ENCODE data around the gene MINPP1.

The MINPP1 gene

DNA sequence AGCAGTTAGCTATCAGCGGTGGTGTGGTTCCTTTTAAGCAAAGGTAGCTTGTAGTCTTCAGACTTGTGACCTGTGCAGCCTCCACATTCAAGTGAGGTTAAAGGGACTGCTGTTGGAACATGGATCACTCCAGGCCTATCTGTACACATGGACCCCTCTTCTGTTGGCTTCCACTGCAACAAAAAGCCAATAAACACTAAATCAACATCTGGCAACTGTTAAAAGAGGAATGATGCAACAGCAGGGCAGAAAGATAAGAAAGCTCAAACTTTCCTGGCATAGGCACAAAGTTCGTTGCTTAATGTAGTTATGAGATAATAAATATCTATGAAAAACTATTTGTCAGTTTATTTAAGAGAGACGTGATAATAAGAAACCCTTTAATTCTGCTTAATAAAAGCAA is 4.0 kb upstream of the MINPP1 start:
- no peaks in the 10 kb centered on the region for H3K9me3 ChIP-seq (ENCODE audit: control insufficient read depth in 1 of 2, low read length in 2 of 2)
- H3K27me3 ChIP-seq (ENCODE audit: control insufficient read depth in 1 of 2, insufficient read depth in 2 of 2, low read length in 2 of 2) = no peaks in the 10 kb centered on the region
- no peak overlapping the region for H3K4me3 ChIP-seq (ENCODE audit: low read depth in 1 of 2, low read length in 2 of 2)
- H3K4me1 ChIP-seq (ENCODE audit: control insufficient read depth in 1 of 2, insufficient read depth in 2 of 2, low read length in 2 of 2) = peaks cover 1 to 11% of the 10 kb centered on the region in 2 donors
- no peaks in the 10 kb centered on the region for H3K36me3 ChIP-seq (ENCODE audit: control insufficient read depth in 1 of 2, insufficient read depth in 2 of 2, low read length in 2 of 2)
- H3K27ac ChIP-seq (ENCODE audit: low read depth, low read length) = no peak overlapping the region
- no peak overlapping the region for H3K9ac ChIP-seq (ENCODE audit: low read depth in 1 of 2, low read length in 2 of 2)

DNA sequence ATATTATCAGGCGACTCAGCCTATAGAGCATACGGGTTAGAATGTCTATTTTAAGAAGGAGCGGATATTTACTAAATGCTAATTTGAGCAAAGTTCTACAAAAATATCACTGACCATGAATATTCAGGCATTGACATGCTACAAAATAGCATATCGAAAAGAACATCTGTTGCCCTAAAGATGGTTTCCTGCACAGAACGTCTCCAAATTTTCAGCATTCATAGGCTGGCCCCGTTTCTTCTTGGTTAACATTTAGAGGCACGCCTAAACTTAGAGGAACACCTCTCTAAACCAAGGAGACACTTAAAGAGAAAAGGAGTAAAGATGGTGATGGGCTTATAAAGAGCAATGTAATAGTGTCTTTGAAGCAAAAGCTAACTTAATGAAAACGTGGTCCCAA is 1.3 kb upstream of the MINPP1 start:
- Histone ChIP-seq H3K27ac (ENCODE audit: low read depth, low read length) (no peak overlapping the region), H3K4me3 (ENCODE audit: low read depth in 1 of 2, low read length in 2 of 2) (peak overlapping the region in 1 of 2 donors; percentile 89), H3K9ac (ENCODE audit: low read depth in 1 of 2, low read length in 2 of 2) (no peak overlapping the region), H3K4me1 (ENCODE audit: control insufficient read depth in 1 of 2, insufficient read depth in 2 of 2, low read length in 2 of 2) (peaks cover 16 to 29% of the 10 kb centered on the region in 2 donors), H3K36me3 (ENCODE audit: control insufficient read depth in 1 of 2, insufficient read depth in 2 of 2, low read length in 2 of 2) (no peaks in the 10 kb centered on the region), H3K9me3 (ENCODE audit: control insufficient read depth in 1 of 2, low read length in 2 of 2) (no peaks in the 10 kb centered on the region), H3K27me3 (ENCODE audit: control insufficient read depth in 1 of 2, insufficient read depth in 2 of 2, low read length in 2 of 2) (no peaks in the 10 kb centered on the region)

DNA sequence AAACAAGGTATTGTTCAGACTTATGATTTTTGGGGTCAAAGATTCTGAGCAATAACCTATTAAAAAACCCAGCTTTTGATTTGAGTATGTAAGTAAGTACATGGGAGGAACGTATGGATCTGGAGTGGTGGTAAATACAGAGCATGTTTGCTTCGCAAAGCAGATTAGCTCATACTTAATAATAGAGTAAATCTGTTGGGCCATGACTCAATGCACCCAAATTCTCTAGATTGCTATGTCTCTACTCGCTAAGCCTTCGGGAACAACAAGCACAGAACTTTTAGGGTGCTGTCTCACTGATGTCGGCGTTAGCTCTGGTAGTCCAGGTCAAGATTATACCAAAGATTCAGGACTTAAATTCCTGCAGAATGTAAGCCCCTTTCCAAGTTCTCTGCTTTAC is 807 bp upstream of the MINPP1 start:
- Histone ChIP-seq H3K9ac (ENCODE audit: low read depth in 1 of 2, low read length in 2 of 2) (peak overlapping the region; percentile 67 to 84), H3K4me1 (ENCODE audit: control insufficient read depth in 1 of 2, insufficient read depth in 2 of 2, low read length in 2 of 2) (peaks cover 18 to 34% of the 10 kb centered on the region in 2 donors), H3K27ac (ENCODE audit: low read depth, low read length) (no peak overlapping the region), H3K36me3 (ENCODE audit: control insufficient read depth in 1 of 2, insufficient read depth in 2 of 2, low read length in 2 of 2) (peaks cover 0 to 2% of the 10 kb centered on the region in 2 donors), H3K27me3 (ENCODE audit: control insufficient read depth in 1 of 2, insufficient read depth in 2 of 2, low read length in 2 of 2) (no peaks in the 10 kb centered on the region), H3K9me3 (ENCODE audit: control insufficient read depth in 1 of 2, low read length in 2 of 2) (no peaks in the 10 kb centered on the region), H3K4me3 (ENCODE audit: low read depth in 1 of 2, low read length in 2 of 2) (peak overlapping the region; percentile 89 to 97)

DNA sequence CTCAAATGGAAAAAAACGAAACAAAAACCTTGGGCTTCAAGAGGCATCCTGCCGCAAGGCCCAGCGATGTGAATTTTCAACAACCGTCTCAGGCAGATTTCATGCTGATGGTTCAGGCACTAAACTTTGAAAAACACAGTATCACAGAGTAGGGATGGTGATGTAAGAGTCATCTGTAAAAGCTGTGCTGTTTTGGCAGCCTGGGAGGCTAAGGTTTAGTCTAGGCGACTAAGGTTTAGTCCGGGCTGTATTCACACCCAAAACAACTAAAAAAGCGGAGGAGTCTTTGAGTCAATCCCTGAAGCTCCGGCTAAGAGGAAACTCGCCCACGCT is 420 bp upstream of the MINPP1 start:
- peaks cover 0 to 4% of the 10 kb centered on the region in 2 donors for H3K36me3 ChIP-seq (ENCODE audit: control insufficient read depth in 1 of 2, insufficient read depth in 2 of 2, low read length in 2 of 2)
- H3K9me3 ChIP-seq (ENCODE audit: control insufficient read depth in 1 of 2, low read length in 2 of 2) = no peaks in the 10 kb centered on the region
- H3K4me3 ChIP-seq (ENCODE audit: low read depth in 1 of 2, low read length in 2 of 2) = peak overlapping the region; percentile 89 to 97
- peaks cover 19 to 36% of the 10 kb centered on the region in 2 donors for H3K4me1 ChIP-seq (ENCODE audit: control insufficient read depth in 1 of 2, insufficient read depth in 2 of 2, low read length in 2 of 2)
- H3K27me3 ChIP-seq (ENCODE audit: control insufficient read depth in 1 of 2, insufficient read depth in 2 of 2, low read length in 2 of 2) = no peaks in the 10 kb centered on the region
- peak overlapping the region; percentile 48 for H3K27ac ChIP-seq (ENCODE audit: low read depth, low read length)
- peak overlapping the region; percentile 67 to 84 for H3K9ac ChIP-seq (ENCODE audit: low read depth in 1 of 2, low read length in 2 of 2)

DNA sequence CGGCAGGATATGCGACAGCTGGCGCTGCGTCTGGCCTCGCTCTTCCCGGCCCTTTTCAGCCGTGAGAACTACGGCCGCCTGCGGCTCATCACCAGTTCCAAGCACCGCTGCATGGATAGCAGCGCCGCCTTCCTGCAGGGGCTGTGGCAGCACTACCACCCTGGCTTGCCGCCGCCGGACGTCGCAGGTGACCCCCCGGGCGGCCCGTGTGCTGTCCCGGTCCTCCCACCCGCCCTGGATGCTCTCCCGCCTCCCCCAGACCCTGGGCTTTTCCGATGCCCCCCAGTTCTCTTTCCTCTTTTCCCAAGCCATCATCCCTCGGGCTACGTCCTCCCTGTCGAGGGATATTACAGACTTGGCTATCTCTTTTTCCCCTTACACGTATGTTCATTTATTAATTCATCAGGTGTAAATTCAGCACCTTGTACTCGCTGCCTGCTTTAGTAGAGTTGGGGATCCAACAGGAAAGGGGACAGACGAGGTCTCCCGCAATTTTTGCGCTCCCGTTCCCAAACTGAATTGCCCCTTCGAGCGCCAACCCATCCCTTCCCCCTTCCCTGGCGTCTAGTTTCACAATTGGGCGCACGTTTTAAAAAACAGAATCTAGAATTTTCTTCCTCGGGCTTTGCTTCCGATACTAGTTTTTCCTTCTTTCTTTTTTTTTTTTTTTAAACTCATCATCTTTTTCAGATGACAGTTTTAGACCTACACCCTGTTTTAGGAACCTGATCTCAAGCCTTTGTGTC is 846 bp downstream of the MINPP1 start:
- Histone ChIP-seq H3K4me3 (ENCODE audit: low read depth in 1 of 2, low read length in 2 of 2) (peak overlapping the region; percentile 89 to 97), H3K4me1 (ENCODE audit: control insufficient read depth in 1 of 2, insufficient read depth in 2 of 2, low read length in 2 of 2) (peaks cover 19 to 33% of the 10 kb centered on the region in 2 donors), H3K9ac (ENCODE audit: low read depth in 1 of 2, low read length in 2 of 2) (peak overlapping the region; percentile 67 to 84), H3K9me3 (ENCODE audit: control insufficient read depth in 1 of 2, low read length in 2 of 2) (no peaks in the 10 kb centered on the region), H3K36me3 (ENCODE audit: control insufficient read depth in 1 of 2, insufficient read depth in 2 of 2, low read length in 2 of 2) (peaks cover 4 to 10% of the 10 kb centered on the region in 2 donors), H3K27me3 (ENCODE audit: control insufficient read depth in 1 of 2, insufficient read depth in 2 of 2, low read length in 2 of 2) (no peaks in the 10 kb centered on the region), H3K27ac (ENCODE audit: low read depth, low read length) (peak overlapping the region; percentile 48)

DNA sequence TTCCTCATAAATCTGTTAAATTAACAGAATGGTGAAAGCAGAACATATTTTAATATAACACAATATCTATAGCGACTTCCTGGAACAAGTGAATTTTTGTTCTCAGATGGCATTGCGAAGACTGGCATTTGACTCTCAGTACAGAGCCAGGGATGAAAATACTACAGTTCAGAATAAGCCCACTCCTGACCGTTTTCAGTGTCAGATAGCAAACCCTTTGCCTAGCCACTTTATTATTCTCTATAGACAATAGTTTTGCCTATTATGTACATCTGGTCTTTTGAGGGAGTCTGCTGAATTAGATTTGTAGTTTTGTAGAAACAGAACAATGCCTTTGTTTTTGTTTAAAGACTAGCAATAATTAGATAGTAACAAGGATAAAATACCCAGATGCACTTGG is 2.3 kb downstream of the MINPP1 start:
- H3K4me3 ChIP-seq (ENCODE audit: low read depth in 1 of 2, low read length in 2 of 2) = peak overlapping the region; percentile 89 to 97
- no peaks in the 10 kb centered on the region for H3K9me3 ChIP-seq (ENCODE audit: control insufficient read depth in 1 of 2, low read length in 2 of 2)

DNA sequence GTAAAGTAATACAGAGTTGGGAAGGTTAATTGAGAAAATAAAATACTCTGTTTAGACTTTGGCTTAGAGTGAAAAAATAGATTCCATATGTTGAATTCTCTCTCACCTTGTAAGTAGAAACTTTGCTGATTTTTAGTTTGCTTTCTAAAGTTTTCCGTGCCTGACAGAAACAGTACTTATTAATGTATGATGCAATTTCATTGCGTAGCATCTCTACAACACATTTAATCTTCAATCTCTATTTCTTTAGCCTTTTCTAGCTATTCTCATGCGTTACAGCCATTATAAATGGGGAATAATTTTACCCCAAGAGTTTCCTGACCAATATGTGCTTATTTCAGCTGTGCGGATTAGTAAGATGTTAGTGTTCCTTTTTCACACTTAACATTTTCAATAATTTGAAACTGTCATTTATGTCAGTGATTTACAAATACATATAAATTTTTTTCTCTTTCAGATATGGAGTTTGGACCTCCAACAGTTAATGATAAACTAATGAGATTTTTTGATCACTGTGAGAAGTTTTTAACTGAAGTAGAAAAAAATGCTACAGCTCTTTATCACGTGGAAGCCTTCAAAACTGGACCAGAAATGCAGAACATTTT is 3.3 kb downstream of the MINPP1 start:
- Histone ChIP-seq H3K9me3 (ENCODE audit: control insufficient read depth in 1 of 2, low read length in 2 of 2) (no peaks in the 10 kb centered on the region), H3K27me3 (ENCODE audit: control insufficient read depth in 1 of 2, insufficient read depth in 2 of 2, low read length in 2 of 2) (no peaks in the 10 kb centered on the region), H3K9ac (ENCODE audit: low read depth in 1 of 2, low read length in 2 of 2) (peak overlapping the region in 1 of 2 donors; percentile 4), H3K27ac (ENCODE audit: low read depth, low read length) (no peak overlapping the region), H3K4me1 (ENCODE audit: control insufficient read depth in 1 of 2, insufficient read depth in 2 of 2, low read length in 2 of 2) (peaks cover 19 to 31% of the 10 kb centered on the region in 2 donors), H3K4me3 (ENCODE audit: low read depth in 1 of 2, low read length in 2 of 2) (peak overlapping the region; percentile 37 to 45), H3K36me3 (ENCODE audit: control insufficient read depth in 1 of 2, insufficient read depth in 2 of 2, low read length in 2 of 2) (peaks cover 4 to 16% of the 10 kb centered on the region in 2 donors)

More for the DNA sequence above, 2.3 kb downstream of the MINPP1 start:
- Histone ChIP-seq H3K4me1 (ENCODE audit: control insufficient read depth in 1 of 2, insufficient read depth in 2 of 2, low read length in 2 of 2) (peaks cover 19 to 31% of the 10 kb centered on the region in 2 donors), H3K27ac (ENCODE audit: low read depth, low read length) (no peak overlapping the region), H3K27me3 (ENCODE audit: control insufficient read depth in 1 of 2, insufficient read depth in 2 of 2, low read length in 2 of 2) (no peaks in the 10 kb centered on the region), H3K36me3 (ENCODE audit: control insufficient read depth in 1 of 2, insufficient read depth in 2 of 2, low read length in 2 of 2) (peaks cover 4 to 10% of the 10 kb centered on the region in 2 donors), H3K9ac (ENCODE audit: low read depth in 1 of 2, low read length in 2 of 2) (peak overlapping the region in 1 of 2 donors; percentile 68)

DNA sequence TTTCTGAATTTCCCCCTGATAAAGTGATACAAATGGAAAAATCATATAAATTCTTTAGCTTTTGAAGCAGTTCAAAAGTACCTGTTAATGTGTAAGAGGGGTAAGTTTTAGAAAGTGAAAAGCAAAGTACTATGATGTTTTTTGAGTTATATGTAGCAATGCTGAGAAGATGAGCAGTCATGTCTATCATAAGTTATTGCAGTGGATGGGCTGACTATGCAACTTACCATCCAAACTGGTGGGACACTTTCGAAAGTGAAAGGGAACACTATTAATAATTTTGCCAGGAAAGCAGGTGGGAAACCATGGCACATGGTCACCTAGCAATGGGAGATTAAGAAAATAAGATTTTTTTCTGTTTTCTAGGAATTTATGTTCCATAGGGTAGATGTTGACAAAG is 4.1 kb downstream of the MINPP1 start:
- H3K36me3 ChIP-seq (ENCODE audit: control insufficient read depth in 1 of 2, insufficient read depth in 2 of 2, low read length in 2 of 2) = peaks cover 10 to 24% of the 10 kb centered on the region in 2 donors
- no peaks in the 10 kb centered on the region for H3K9me3 ChIP-seq (ENCODE audit: control insufficient read depth in 1 of 2, low read length in 2 of 2)
- H3K27ac ChIP-seq (ENCODE audit: low read depth, low read length) = no peak overlapping the region
- no peaks in the 10 kb centered on the region for H3K27me3 ChIP-seq (ENCODE audit: control insufficient read depth in 1 of 2, insufficient read depth in 2 of 2, low read length in 2 of 2)
- peaks cover 19 to 30% of the 10 kb centered on the region in 2 donors for H3K4me1 ChIP-seq (ENCODE audit: control insufficient read depth in 1 of 2, insufficient read depth in 2 of 2, low read length in 2 of 2)
- H3K9ac ChIP-seq (ENCODE audit: low read depth in 1 of 2, low read length in 2 of 2) = no peak overlapping the region
- H3K4me3 ChIP-seq (ENCODE audit: low read depth in 1 of 2, low read length in 2 of 2) = no peak overlapping the region

DNA sequence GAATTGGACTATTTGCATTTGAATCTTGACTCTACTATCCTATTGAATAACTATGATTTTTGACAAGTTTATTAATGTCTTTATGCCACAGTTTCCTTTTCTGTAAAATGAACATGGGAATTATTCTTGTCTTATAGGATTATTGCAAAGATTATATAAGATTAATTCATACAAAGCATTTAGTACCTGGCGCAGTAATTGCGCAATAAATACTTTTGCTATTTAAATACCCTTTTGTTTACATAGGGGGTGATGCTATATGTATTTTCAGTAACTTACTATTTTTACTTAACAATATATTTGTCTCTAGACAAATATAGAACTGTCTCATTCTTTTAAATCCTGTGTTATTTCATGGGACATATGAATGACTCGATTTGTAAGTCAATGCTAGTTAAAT is 5.3 kb downstream of the MINPP1 start:
- Histone ChIP-seq H3K27me3 (ENCODE audit: control insufficient read depth in 1 of 2, insufficient read depth in 2 of 2, low read length in 2 of 2) (no peaks in the 10 kb centered on the region), H3K36me3 (ENCODE audit: control insufficient read depth in 1 of 2, insufficient read depth in 2 of 2, low read length in 2 of 2) (peaks cover 11 to 36% of the 10 kb centered on the region in 2 donors), H3K9me3 (ENCODE audit: control insufficient read depth in 1 of 2, low read length in 2 of 2) (no peaks in the 10 kb centered on the region), H3K4me1 (ENCODE audit: control insufficient read depth in 1 of 2, insufficient read depth in 2 of 2, low read length in 2 of 2) (peaks cover 19 to 25% of the 10 kb centered on the region in 2 donors), H3K27ac (ENCODE audit: low read depth, low read length) (no peak overlapping the region), H3K4me3 (ENCODE audit: low read depth in 1 of 2, low read length in 2 of 2) (no peak overlapping the region), H3K9ac (ENCODE audit: low read depth in 1 of 2, low read length in 2 of 2) (no peak overlapping the region)

DNA sequence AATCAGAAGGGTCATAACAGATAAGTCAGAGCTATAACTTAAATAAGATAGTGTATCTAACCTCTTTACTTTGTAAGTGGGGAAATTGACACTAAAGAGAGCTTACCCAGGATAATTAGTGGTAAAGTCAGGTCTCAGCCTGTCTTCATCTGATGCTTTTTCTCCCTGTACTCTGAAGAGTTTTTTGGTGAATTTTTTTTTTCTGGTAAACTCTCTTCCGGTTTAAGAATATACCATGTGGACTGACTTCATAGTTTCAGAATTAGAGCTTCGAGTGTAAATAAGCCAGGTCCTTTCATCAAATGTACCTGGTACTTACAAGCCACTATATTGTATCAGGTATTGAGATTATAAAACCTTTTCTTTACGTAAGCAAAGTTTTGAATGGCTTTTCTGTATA is 6.8 kb downstream of the MINPP1 start:
- Histone ChIP-seq H3K9me3 (ENCODE audit: control insufficient read depth in 1 of 2, low read length in 2 of 2) (no peaks in the 10 kb centered on the region), H3K27me3 (ENCODE audit: control insufficient read depth in 1 of 2, insufficient read depth in 2 of 2, low read length in 2 of 2) (no peaks in the 10 kb centered on the region), H3K4me3 (ENCODE audit: low read depth in 1 of 2, low read length in 2 of 2) (no peak overlapping the region), H3K36me3 (ENCODE audit: control insufficient read depth in 1 of 2, insufficient read depth in 2 of 2, low read length in 2 of 2) (peaks cover 11 to 41% of the 10 kb centered on the region in 2 donors), H3K4me1 (ENCODE audit: control insufficient read depth in 1 of 2, insufficient read depth in 2 of 2, low read length in 2 of 2) (peaks cover 10 to 16% of the 10 kb centered on the region in 2 donors), H3K27ac (ENCODE audit: low read depth, low read length) (no peak overlapping the region), H3K9ac (ENCODE audit: low read depth in 1 of 2, low read length in 2 of 2) (no peak overlapping the region)
